WTC11 (cell line): ENCODE data around the gene MCF2L. TPM values are rescaled to one million over a fixed set of nuclear protein-coding genes. Genes with fewer than 3 reads are reported as not detected.

ENCODE experiments used
- ATAC-seq: fragments of 200-7000 bp; cut with Tn5 transposase; 2 replicates; pipeline ENCODE4 v1.10.0; 2021; ENCODE audit warnings: mild to moderate bottlenecking, moderate library complexity
- CTCF ChIA-PET: fragments of 300-600 bp; sonication (Branson Sonifier 250); formaldehyde crosslinking; loops from one replicate; lab custom pipeline; 2021; ENCODE audit warnings: antibody characterized with exemption; lab: Charles Lee
- POLR2A ChIA-PET: fragments of 350-600 bp; sonication (Branson Sonifier 250); formaldehyde crosslinking; loops from one replicate; lab custom pipeline; 2021; ENCODE audit warnings: antibody characterized with exemption; lab: Charles Lee
- DNase-seq: peaks from one replicate; pipeline ENCODE4 v3.0.0; 2021; ENCODE audit warnings: low spot score
- H3K27ac Mint-ChIP-seq: 2 replicates; pipeline ENCODE4 v1.8.0; 2021; ENCODE audit warnings: mixed read lengths
- H3K27me3 Mint-ChIP-seq: 2 replicates; pipeline ENCODE4 v1.8.0; 2021; ENCODE audit warnings: low read depth, mild to moderate bottlenecking, moderate library complexity, mixed read lengths
- H3K36me3 Mint-ChIP-seq: 2 replicates; pipeline ENCODE4 v1.8.0; 2021; ENCODE audit warnings: mixed read lengths
- H3K4me1 Mint-ChIP-seq: 2 replicates; pipeline ENCODE4 v1.8.0; 2022; ENCODE audit warnings: mixed read lengths
- H3K4me3 Mint-ChIP-seq: 2 replicates; pipeline ENCODE4 v1.8.0; 2021; ENCODE audit warnings: mild to moderate bottlenecking, moderate library complexity, mixed read lengths
- H3K9me3 Mint-ChIP-seq: 2 replicates; pipeline ENCODE4 v1.8.0; 2021; ENCODE audit warnings: mixed read lengths
- ARID4B ChIP-seq: sonication (generic); formaldehyde crosslinking; IDR thresholded peaks from 2 replicates; pipeline ENCODE4 v1.8.0; 2023; ENCODE audit warnings: missing genetic modification reagents, mild to moderate bottlenecking, borderline replicate concordance
- CREB1 ChIP-seq: sonication (generic); formaldehyde crosslinking; IDR thresholded peaks from 2 replicates; pipeline ENCODE4 v1.8.0; 2023; ENCODE audit warnings: mild to moderate bottlenecking, missing genetic modification reagents
- ESRRA ChIP-seq: sonication (generic); formaldehyde crosslinking; IDR thresholded peaks from 2 replicates; pipeline ENCODE4 v1.8.1; 2022; ENCODE audit warnings: mild to moderate bottlenecking, missing genetic modification reagents, borderline replicate concordance
- FOXP1 ChIP-seq: sonication (generic); formaldehyde crosslinking; IDR thresholded peaks from 2 replicates; pipeline ENCODE4 v1.8.0; 2022; ENCODE audit warnings: missing genetic modification reagents, mild to moderate bottlenecking, moderate library complexity, borderline replicate concordance
- GRHL2 ChIP-seq: fragments of 250-450 bp; sonication (Bioruptor Pico); IDR thresholded peaks from 2 replicates; pipeline ENCODE4 v1.8.0; 2022; ENCODE audit warnings: mild to moderate bottlenecking, moderate library complexity; ENCODE audit not compliant: insufficient replicate concordance, severe bottlenecking
- IRF2 ChIP-seq: sonication (generic); formaldehyde crosslinking; IDR thresholded peaks from 2 replicates; pipeline ENCODE4 v1.8.0; 2022; ENCODE audit warnings: low read depth, missing genetic modification reagents, borderline replicate concordance
- JAZF1 ChIP-seq: fragments of 250-450 bp; sonication (Bioruptor Pico); IDR thresholded peaks from 2 replicates; pipeline ENCODE4 v1.9.0; 2021; ENCODE audit warnings: moderate library complexity, mild to moderate bottlenecking, inconsistent platforms
- JUN ChIP-seq: sonication (generic); formaldehyde crosslinking; IDR thresholded peaks from 2 replicates; pipeline ENCODE4 v1.8.0; 2023; ENCODE audit warnings: mild to moderate bottlenecking, missing genetic modification reagents
- TCF7 ChIP-seq: sonication (generic); formaldehyde crosslinking; IDR thresholded peaks from 2 replicates; pipeline ENCODE4 v1.8.0; 2022; ENCODE audit warnings: mild to moderate bottlenecking, low read depth, missing genetic modification reagents, moderate library complexity
- ZBTB21 ChIP-seq: sonication (generic); formaldehyde crosslinking; IDR thresholded peaks from 2 replicates; pipeline ENCODE4 v1.8.1; 2023; ENCODE audit warnings: mild to moderate bottlenecking, missing genetic modification reagents, borderline replicate concordance
- ZNF121 ChIP-seq: sonication (generic); formaldehyde crosslinking; IDR thresholded peaks from 2 replicates; pipeline ENCODE4 v1.8.0; 2023; ENCODE audit warnings: missing genetic modification reagents
- ZNF263 ChIP-seq: sonication (generic); formaldehyde crosslinking; IDR thresholded peaks from 2 replicates; pipeline ENCODE4 v1.8.1; 2022; ENCODE audit warnings: low read depth, mild to moderate bottlenecking, moderate library complexity, missing genetic modification reagents
- total RNA-seq: library from RNA; stranded (reverse); gene quantifications from 3 replicates; pipeline ENCODE4 v1.2.3, GENCODE V29; 2021
- TF ChIP-seq, protein P1 (sequence below): fragments of 200-600 bp; IDR thresholded peaks from 2 replicates; pipeline ENCODE4 v1.8.0; 2022; ENCODE audit warnings: antibody characterized with exemption
- TF ChIP-seq, protein P2 (sequence below): sonication (generic); formaldehyde crosslinking; IDR thresholded peaks from 2 replicates; pipeline ENCODE4 v1.8.0; 2022; ENCODE audit warnings: mild to moderate bottlenecking, missing genetic modification reagents
- TF ChIP-seq, protein P3 (sequence below): sonication (generic); formaldehyde crosslinking; IDR thresholded peaks from 2 replicates; pipeline ENCODE4 v1.8.1; 2023; ENCODE audit warnings: mild to moderate bottlenecking, missing genetic modification reagents, moderate library complexity
- TF ChIP-seq, protein P4 (sequence below): sonication (generic); formaldehyde crosslinking; IDR thresholded peaks from 2 replicates; pipeline ENCODE4 v1.8.0; 2022; ENCODE audit warnings: mild to moderate bottlenecking, missing genetic modification reagents
- TF ChIP-seq, protein P5 (sequence below): fragments of 250-450 bp; sonication (Bioruptor Pico); IDR thresholded peaks from 2 replicates; pipeline ENCODE4 v2.1.2; 2022; ENCODE audit warnings: mild to moderate bottlenecking, moderate library complexity

The MCF2L gene
- total RNA-seq, 1 experiment from 2014 or later, result 34.8 TPM

GRCh38 chr13:112986470-112986869 lies 17.5 kb downstream of the MCF2L start:
- Mint-ChIP-seq H3K27me3 (no peaks in the 10 kb centered on the region), H3K36me3 (peaks cover 12% of the 10 kb centered on the region), H3K4me3 (no peak overlapping the region), H3K9me3 (peaks cover 12% of the 10 kb centered on the region), H3K4me1 (peaks cover 6% of the 10 kb centered on the region), H3K27ac (no peak overlapping the region)
- CTCF ChIA-PET, result interaction anchor here (0.9 to 1.8 kb wide), 2 partner anchors 43 to 100 kb away, joined by 4 to 5 read pairs; no protein-coding TSS in a partner anchor
- POLR2A ChIA-PET, result no interaction called here
- no peak for ATAC-seq
- no peak for TF ChIP-seq TCF7
- TF ChIP-seq, protein P1, sequence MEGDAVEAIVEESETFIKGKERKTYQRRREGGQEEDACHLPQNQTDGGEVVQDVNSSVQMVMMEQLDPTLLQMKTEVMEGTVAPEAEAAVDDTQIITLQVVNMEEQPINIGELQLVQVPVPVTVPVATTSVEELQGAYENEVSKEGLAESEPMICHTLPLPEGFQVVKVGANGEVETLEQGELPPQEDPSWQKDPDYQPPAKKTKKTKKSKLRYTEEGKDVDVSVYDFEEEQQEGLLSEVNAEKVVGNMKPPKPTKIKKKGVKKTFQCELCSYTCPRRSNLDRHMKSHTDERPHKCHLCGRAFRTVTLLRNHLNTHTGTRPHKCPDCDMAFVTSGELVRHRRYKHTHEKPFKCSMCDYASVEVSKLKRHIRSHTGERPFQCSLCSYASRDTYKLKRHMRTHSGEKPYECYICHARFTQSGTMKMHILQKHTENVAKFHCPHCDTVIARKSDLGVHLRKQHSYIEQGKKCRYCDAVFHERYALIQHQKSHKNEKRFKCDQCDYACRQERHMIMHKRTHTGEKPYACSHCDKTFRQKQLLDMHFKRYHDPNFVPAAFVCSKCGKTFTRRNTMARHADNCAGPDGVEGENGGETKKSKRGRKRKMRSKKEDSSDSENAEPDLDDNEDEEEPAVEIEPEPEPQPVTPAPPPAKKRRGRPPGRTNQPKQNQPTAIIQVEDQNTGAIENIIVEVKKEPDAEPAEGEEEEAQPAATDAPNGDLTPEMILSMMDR, result no peak
- no peak for TF ChIP-seq ZNF121
- TF ChIP-seq, protein P2, sequence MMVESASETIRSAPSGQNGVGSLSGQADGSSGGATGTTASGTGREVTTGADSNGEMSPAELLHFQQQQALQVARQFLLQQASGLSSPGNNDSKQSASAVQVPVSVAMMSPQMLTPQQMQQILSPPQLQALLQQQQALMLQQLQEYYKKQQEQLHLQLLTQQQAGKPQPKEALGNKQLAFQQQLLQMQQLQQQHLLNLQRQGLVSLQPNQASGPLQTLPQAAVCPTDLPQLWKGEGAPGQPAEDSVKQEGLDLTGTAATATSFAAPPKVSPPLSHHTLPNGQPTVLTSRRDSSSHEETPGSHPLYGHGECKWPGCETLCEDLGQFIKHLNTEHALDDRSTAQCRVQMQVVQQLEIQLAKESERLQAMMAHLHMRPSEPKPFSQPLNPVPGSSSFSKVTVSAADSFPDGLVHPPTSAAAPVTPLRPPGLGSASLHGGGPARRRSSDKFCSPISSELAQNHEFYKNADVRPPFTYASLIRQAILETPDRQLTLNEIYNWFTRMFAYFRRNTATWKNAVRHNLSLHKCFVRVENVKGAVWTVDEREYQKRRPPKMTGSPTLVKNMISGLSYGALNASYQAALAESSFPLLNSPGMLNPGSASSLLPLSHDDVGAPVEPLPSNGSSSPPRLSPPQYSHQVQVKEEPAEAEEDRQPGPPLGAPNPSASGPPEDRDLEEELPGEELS (CRISPR knock-in tag), result no peak
- TF ChIP-seq ZNF263 (CRISPR knock-in tag), result no peak
- TF ChIP-seq, protein P3, sequence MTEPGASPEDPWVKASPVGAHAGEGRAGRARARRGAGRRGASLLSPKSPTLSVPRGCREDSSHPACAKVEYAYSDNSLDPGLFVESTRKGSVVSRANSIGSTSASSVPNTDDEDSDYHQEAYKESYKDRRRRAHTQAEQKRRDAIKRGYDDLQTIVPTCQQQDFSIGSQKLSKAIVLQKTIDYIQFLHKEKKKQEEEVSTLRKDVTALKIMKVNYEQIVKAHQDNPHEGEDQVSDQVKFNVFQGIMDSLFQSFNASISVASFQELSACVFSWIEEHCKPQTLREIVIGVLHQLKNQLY (CRISPR knock-in tag), result no peak
- no peak for TF ChIP-seq FOXP1 (CRISPR knock-in tag)
- TF ChIP-seq CREB1 (CRISPR knock-in tag), result no peak
- TF ChIP-seq ESRRA, result no peak
- TF ChIP-seq GRHL2, result no peak
- TF ChIP-seq ARID4B (CRISPR knock-in tag), result no peak
- no peak for TF ChIP-seq JAZF1 (CRISPR knock-in tag)
- TF ChIP-seq ZBTB21, result no peak
- TF ChIP-seq JUN (CRISPR knock-in tag), result no peak
- TF ChIP-seq, protein P4, sequence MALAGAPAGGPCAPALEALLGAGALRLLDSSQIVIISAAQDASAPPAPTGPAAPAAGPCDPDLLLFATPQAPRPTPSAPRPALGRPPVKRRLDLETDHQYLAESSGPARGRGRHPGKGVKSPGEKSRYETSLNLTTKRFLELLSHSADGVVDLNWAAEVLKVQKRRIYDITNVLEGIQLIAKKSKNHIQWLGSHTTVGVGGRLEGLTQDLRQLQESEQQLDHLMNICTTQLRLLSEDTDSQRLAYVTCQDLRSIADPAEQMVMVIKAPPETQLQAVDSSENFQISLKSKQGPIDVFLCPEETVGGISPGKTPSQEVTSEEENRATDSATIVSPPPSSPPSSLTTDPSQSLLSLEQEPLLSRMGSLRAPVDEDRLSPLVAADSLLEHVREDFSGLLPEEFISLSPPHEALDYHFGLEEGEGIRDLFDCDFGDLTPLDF (CRISPR knock-in tag), result no peak
- TF ChIP-seq IRF2, result no peak
- TF ChIP-seq, protein P5, sequence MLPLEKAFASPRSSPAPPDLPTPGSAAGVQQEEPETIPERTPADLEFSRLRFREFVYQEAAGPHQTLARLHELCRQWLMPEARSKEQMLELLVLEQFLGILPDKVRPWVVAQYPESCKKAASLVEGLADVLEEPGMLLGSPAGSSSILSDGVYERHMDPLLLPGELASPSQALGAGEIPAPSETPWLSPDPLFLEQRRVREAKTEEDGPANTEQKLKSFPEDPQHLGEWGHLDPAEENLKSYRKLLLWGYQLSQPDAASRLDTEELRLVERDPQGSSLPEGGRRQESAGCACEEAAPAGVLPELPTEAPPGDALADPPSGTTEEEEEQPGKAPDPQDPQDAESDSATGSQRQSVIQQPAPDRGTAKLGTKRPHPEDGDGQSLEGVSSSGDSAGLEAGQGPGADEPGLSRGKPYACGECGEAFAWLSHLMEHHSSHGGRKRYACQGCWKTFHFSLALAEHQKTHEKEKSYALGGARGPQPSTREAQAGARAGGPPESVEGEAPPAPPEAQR, result no peak
- DNase-seq, result no peak
